Liver (tissue), 3 donors: ENCODE results near the gene RNF126.

Experiments
- CTCF ChIP-seq: fragments of 150-350 bp; IDR thresholded peaks from 2 replicates; pipeline ENCODE4 v1.5.1; 2017; ENCODE audit warnings: improper control_type of control experiment, low read depth, low read length; ENCODE audit not compliant: missing input control
- EGR1 ChIP-seq, 2 donors: IDR thresholded peaks; 2 replicates each; pipeline ENCODE4 v1.6.1; 2016 to 2018; ENCODE audit warnings: antibody characterized with exemption in 2 of 2, low read depth in 2 of 2
- FOXA1 ChIP-seq: IDR thresholded peaks from 2 replicates; pipeline ENCODE4 v1.6.1; 2016; ENCODE audit warnings: antibody characterized with exemption
- GABPA ChIP-seq, 2 donors: IDR thresholded peaks in 1 of 2; conservative IDR thresholded peaks in 1 of 2; 2 replicates each; pipeline ENCODE4 v1.6.1; 2016; ENCODE audit warnings: antibody characterized with exemption in 2 of 2, mild to moderate bottlenecking in 1 of 2, moderate library complexity in 1 of 2
- JUND ChIP-seq, 2 donors: IDR thresholded peaks; 2 replicates each; pipeline ENCODE4 v1.6.1; 2016; ENCODE audit warnings: antibody characterized with exemption in 2 of 2
- MAX ChIP-seq: IDR thresholded peaks from 2 replicates; pipeline ENCODE4 v1.6.1; 2016; ENCODE audit warnings: antibody characterized with exemption
- REST ChIP-seq: IDR thresholded peaks from 2 replicates; pipeline ENCODE4 v1.6.1; 2016; ENCODE audit warnings: antibody characterized with exemption, mild to moderate bottlenecking
- SP1 ChIP-seq: IDR thresholded peaks from 2 replicates; pipeline ENCODE4 v1.6.1; 2018; ENCODE audit warnings: antibody characterized with exemption, mild to moderate bottlenecking
- YY1 ChIP-seq: IDR thresholded peaks from 2 replicates; pipeline ENCODE4 v1.6.1; 2016; ENCODE audit warnings: antibody characterized with exemption, mild to moderate bottlenecking
- donor health status: healthy.
- donor health status: healthy.

- TF ChIP-seq CTCF, result no peak
- TF ChIP-seq JUND (IDR thresholded peaks at IDR 0.05), result no peak
- no peak for TF ChIP-seq FOXA1
- no peak for TF ChIP-seq MAX
- TF ChIP-seq YY1, result no peak
- no peak for TF ChIP-seq REST
- TF ChIP-seq GABPA (IDR thresholded peaks at IDR 0.05 in 1 of 2, conservative IDR thresholded peaks at IDR 0.05 in 1 of 2), result no peak
- TF ChIP-seq SP1, result no peak
- TF ChIP-seq EGR1 (IDR thresholded peaks at IDR 0.05; ENCODE audit: low read depth in 2 of 2), result no peak
These were observed 7.6 kb upstream of the RNF126 start for GRCh38 chr19:670609-671075.
